K562 (cell line): ENCODE results near the gene VWA3B. TPM values are rescaled to one million over a fixed set of nuclear protein-coding genes. Genes with fewer than 3 reads are reported as not detected.

ENCODE experiments used
- ATAC-seq: fragments of 200-7000 bp; cut with Tn5 transposase; 3 replicates; pipeline ENCODE4 v1.9.1; 2020; ENCODE audit warnings: moderate library complexity
- BruUV-seq: library from RNA; stranded (reverse); fragments of 400-500 nt; replicated peaks from 2 replicates; lab custom pipeline; 2021; lab: Mats Ljungman, UMichigan
- CTCF ChIA-PET: fragments of 300-600 bp; formaldehyde crosslinking; extraction: SDS; loops from one replicate; lab custom pipeline; 2021; ENCODE audit warnings: low intra/inter-chr PET ratio; lab: Yijun Ruan, JAX
- POLR2A ChIA-PET: fragments of 300-600, 350-650 bp; sonication (Branson Sonifier 250); formaldehyde crosslinking; extraction: SDS; loops from one replicate; lab custom pipeline; 2021; ENCODE audit warnings: antibody characterized with exemption, inconsistent platforms; lab: Yijun Ruan, JAX
- DNase-seq, 4 experiments: peaks; one replicate each; pipeline versions ENCODE4 v3.0.0 to v3.0.0-alpha.2; 2011 to 2018; ENCODE audit warnings: low spot score in 3 of 4, mixed read lengths in 3 of 4; ENCODE audit errors: extremely low read depth in 1 of 4
- FAIRE-seq: peaks from 2 replicates; lab custom pipeline; 2011; peaks lifted over from hg19 to GRCh38; lab: Jason Lieb, UNC
- H2AFZ ChIP-seq: 2 replicates; pipeline ENCODE4 v1.6.0; 2011; ENCODE audit warnings: low read depth, low read length, control low read depth, inconsistent platforms
- H3K27ac ChIP-seq: fragments of 200-600 bp; 3 replicates; pipeline ENCODE4 v1.8.0; 2011; ENCODE audit warnings: low read depth, mild to moderate bottlenecking, control low read depth, inconsistent platforms, low read length, moderate library complexity, mixed read lengths; ENCODE audit errors: extremely low read depth
- H3K27me3 ChIP-seq, 2 experiments: fragments of 300-600 bp in 1 of 2; 2 replicates in 1 of 2; 3 replicates in 1 of 2; pipeline versions ENCODE4 v1.6.0 to v1.8.0; 2011; ENCODE audit warnings: inconsistent platforms in 2 of 2, low read length in 2 of 2, mild to moderate bottlenecking in 1 of 2, mixed read lengths in 1 of 2, moderate library complexity in 1 of 2; ENCODE audit not compliant: control insufficient read depth in 2 of 2, insufficient read depth in 2 of 2
- H3K36me3 ChIP-seq: fragments of 300-600 bp; 3 replicates; pipeline ENCODE4 v1.8.0; 2011; ENCODE audit warnings: mild to moderate bottlenecking, low read length, inconsistent platforms; ENCODE audit not compliant: control insufficient read depth, insufficient read depth
- H3K4me1 ChIP-seq, 2 experiments: fragments of 200-600 bp in 1 of 2; replicated peaks in 1 of 2; 2 replicates in 1 of 2; 3 replicates in 1 of 2; pipeline versions ENCODE4 v1.5.1 to v1.8.0; 2011; ENCODE audit warnings: inconsistent platforms in 2 of 2, low read length in 2 of 2, mild to moderate bottlenecking in 1 of 2, mixed read lengths in 1 of 2, moderate library complexity in 1 of 2; ENCODE audit not compliant: control insufficient read depth in 2 of 2, insufficient read depth in 2 of 2
- H3K4me2 ChIP-seq: 2 replicates; pipeline ENCODE4 v1.6.1; 2011; ENCODE audit warnings: low read length, control low read depth, inconsistent platforms, mixed read lengths; ENCODE audit not compliant: insufficient read depth
- H3K4me3 ChIP-seq: fragments of 200-600 bp; sonication (generic), shearing (Covaris generic); 2 replicates; pipeline ENCODE4 v1.5.1; 2016; ENCODE audit warnings: control low read depth, inconsistent platforms
- H3K79me2 ChIP-seq: fragments of 200-600 bp; 3 replicates; pipeline ENCODE4 v1.8.0; 2011; ENCODE audit warnings: low read length, inconsistent platforms; ENCODE audit not compliant: control insufficient read depth, insufficient read depth
- H3K9ac ChIP-seq, 2 experiments: 2 replicates each; pipeline versions ENCODE4 v1.6.0 to v1.6.1; 2011; ENCODE audit warnings: low read depth in 2 of 2, low read length in 2 of 2, control low read depth in 1 of 2, inconsistent platforms in 1 of 2, mild to moderate bottlenecking in 1 of 2, mixed read lengths in 1 of 2; ENCODE audit not compliant: insufficient read depth in 1 of 2
- H3K9me1 ChIP-seq: one replicate; pipeline ENCODE4 v1.6.0; 2011; ENCODE audit warnings: inconsistent platforms, mild to moderate bottlenecking, low read length, moderate library complexity; ENCODE audit not compliant: control insufficient read depth, insufficient read depth
- H3K9me3 ChIP-seq: replicated peaks from 2 replicates; pipeline ENCODE4 v1.5.1; 2011; ENCODE audit warnings: low read depth, low read length, inconsistent platforms; ENCODE audit not compliant: control insufficient read depth, insufficient read depth
- H4K20me1 ChIP-seq: replicated peaks from 2 replicates; pipeline ENCODE4 v1.6.1; 2011; ENCODE audit warnings: low read length, inconsistent platforms, mixed read lengths; ENCODE audit not compliant: control insufficient read depth, insufficient read depth
- CCNT2 ChIP-seq: IDR thresholded peaks from 2 replicates; pipeline ENCODE4 v1.6.1; 2011; ENCODE audit warnings: borderline replicate concordance, low read depth, mild to moderate bottlenecking, moderate library complexity, mixed read lengths, low read length; ENCODE audit not compliant: insufficient read length; ENCODE audit errors: extremely low read depth
- EZH2 ChIP-seq: IDR thresholded peaks from 2 replicates; pipeline ENCODE4 v1.6.1; 2012; ENCODE audit warnings: low read depth, mild to moderate bottlenecking, inconsistent platforms, low read length, borderline replicate concordance
- HBP1 ChIP-seq: fragments of 450-650 bp; formaldehyde crosslinking; IDR thresholded peaks from 2 replicates; pipeline ENCODE4 v1.4.0; 2022; ENCODE audit warnings: missing genetic modification characterization
- MBD2 ChIP-seq: sonication (generic); IDR thresholded peaks from 2 replicates; pipeline ENCODE4 v1.6.1; 2016; ENCODE audit warnings: low read depth, borderline replicate concordance
- MTA2 ChIP-seq: fragments of 450-650 bp; IDR thresholded peaks from 2 replicates; pipeline ENCODE4 v1.6.1; 2016; ENCODE audit warnings: low read depth
- NEUROD1 ChIP-seq: fragments of 150-350 bp; IDR thresholded peaks from 2 replicates; pipeline ENCODE4 v1.6.1; 2014; ENCODE audit warnings: borderline replicate concordance, low read length, low read depth; ENCODE audit not compliant: partially characterized antibody
- POLR3A ChIP-seq: IDR thresholded peaks from 2 replicates; pipeline ENCODE4 v1.6.1; 2011; ENCODE audit warnings: borderline replicate concordance, mild to moderate bottlenecking, moderate library complexity; ENCODE audit not compliant: insufficient read length, insufficient read depth; ENCODE audit errors: extremely low read depth
- RFX7 ChIP-seq: fragments of 250-450 bp; sonication (Bioruptor Pico); IDR thresholded peaks from 2 replicates; pipeline ENCODE4 v1.5.1; 2021; ENCODE audit warnings: mild to moderate bottlenecking
- RNF219 ChIP-seq: fragments of 250-450 bp; sonication (Bioruptor Pico); IDR thresholded peaks from 2 replicates; pipeline ENCODE4 v1.5.0; 2022; ENCODE audit warnings: mild to moderate bottlenecking
- SIRT6 ChIP-seq: IDR thresholded peaks from one replicate; pipeline ENCODE4 v1.6.1; 2012; ENCODE audit warnings: low read depth, mild to moderate bottlenecking, control low read depth, inconsistent platforms, low read length, moderate library complexity
- SMAD2 ChIP-seq: fragments of 150-350 bp; IDR thresholded peaks from 2 replicates; pipeline ENCODE4 v1.6.1; 2014; ENCODE audit warnings: low read depth, mild to moderate bottlenecking, low read length
- YBX1 ChIP-seq: fragments of 450-650 bp; IDR thresholded peaks from 2 replicates; pipeline ENCODE4 v1.7.1; 2016; ENCODE audit warnings: mild to moderate bottlenecking
- ZNF197 ChIP-seq: fragments of 200-800 bp; sonication (Bioruptor generic); IDR thresholded peaks from 2 replicates; pipeline ENCODE4 v1.6.1; 2016; ENCODE audit warnings: low read depth, missing genetic modification characterization, missing compliant biosample characterization
- ZNF239 ChIP-seq: fragments of 250-450 bp; sonication (Bioruptor Pico); IDR thresholded peaks from 2 replicates; pipeline ENCODE4 v1.4.0; 2020; ENCODE audit warnings: mild to moderate bottlenecking
- ZNF57 ChIP-seq: fragments of 450-650 bp; formaldehyde crosslinking; IDR thresholded peaks from 2 replicates; pipeline ENCODE4 v1.4.0; 2020; ENCODE audit warnings: mild to moderate bottlenecking, moderate library complexity
- in situ Hi-C: fragments of 300-500 bp; cut with MboI; formaldehyde crosslinking; loops from 4 replicates; pipeline ENCODE4 v1.15.0; 2018; ENCODE audit warnings: inconsistent platforms, mixed read lengths
- intact Hi-C: fragments of 100-400 bp; cut with micrococcal nuclease; formaldehyde crosslinking; loops from 2 replicates; pipeline ENCODE4 v1.14.2; 2022
- polyA plus RNA-seq, 8 experiments: library from polyadenylated mRNA; depleted of rRNA in 4 of 8; stranded (reverse) in 5 of 8; unstranded in 3 of 8; fragments of >200 nt; fragmentation: Nextera tagmentation in 2 of 8; fragmentation: Illumina TruSeq in 1 of 8; extraction: Ambion mirVana in 2 of 8; extraction: Trizol in 1 of 8; gene quantifications; 2 replicates each; pipeline versions ENCODE4 v1.2.1 to v1.2.3, GENCODE V29; 2011 to 2014; ENCODE audit warnings: inconsistent platforms in 1 of 8, missing spikeins in 1 of 8
- total RNA-seq, 7 experiments: library from RNA; depleted of rRNA in 6 of 7; stranded (reverse); fragments of >200 nt in 6 of 7; fragmentation: Illumina TruSeq in 2 of 7; extraction: Trizol in 2 of 7; gene quantifications; 2 replicates each; pipeline versions ENCODE4 v1.2.1 to v1.2.3, GENCODE V29; 2011 to 2021; ENCODE audit warnings: low replicate concordance in 1 of 7

Gene VWA3B
- total and polyA plus RNA-seq, 9 of the 15 experiments (the other 6 are each of a cell fraction or from before 2014, with no cell fraction given) = not detected

- intact Hi-C loops (no loop called here), in situ Hi-C loops (no loop called here)
- no peaks in the 10 kb centered on the region for H3K79me2 ChIP-seq
- POLR2A ChIA-PET = no interaction called here
- no peaks in the 10 kb centered on the region for H3K9me1 ChIP-seq
- H3K36me3 ChIP-seq = no peaks in the 10 kb centered on the region
- DNase-seq = no peak
- TF ChIP-seq HBP1 (CRISPR knock-in tag) (no peak), RFX7 (CRISPR knock-in tag) (no peak), EZH2 (no peak), SMAD2 (no peak), MTA2 (no peak), POLR3A (no peak), ZNF57 (no peak), CCNT2 (no peak), YBX1 (no peak), MBD2 (no peak), ZNF197 (CRISPR knock-in tag) (no peak), SIRT6 (no peak), ZNF239 (CRISPR knock-in tag) (no peak), NEUROD1 (no peak), RNF219 (CRISPR knock-in tag) (no peak)
- no TSS peak for BruUV-seq
- H3K27me3 ChIP-seq = no peaks in the 10 kb centered on the region
- ATAC-seq = no peak
- H2AFZ ChIP-seq = no peak overlapping the region
- no peaks in the 10 kb centered on the region for H4K20me1 ChIP-seq
- H3K9ac ChIP-seq = no peak overlapping the region
- no peaks in the 10 kb centered on the region for H3K9me3 ChIP-seq
- no peaks in the 10 kb centered on the region for H3K4me1 ChIP-seq
- CTCF ChIA-PET = no interaction called here
- no peak for FAIRE-seq
- no peak overlapping the region for H3K27ac ChIP-seq
- no peak overlapping the region for H3K4me2 ChIP-seq
- H3K4me3 ChIP-seq = no peak overlapping the region
Observed at GRCh38 chr2:98102878-98103277, 15.9 kb downstream of the VWA3B start.
